Progenitor cell of endocrine pancreas (in vitro differentiated cells): Measurements from ENCODE around the gene INSC. TPM values are rescaled to one million over a fixed set of nuclear protein-coding genes. Genes with fewer than 3 reads are reported as not detected.

Experiments
- DNase-seq: peaks from one replicate; pipeline ENCODE4 v3.0.0; 2021; ENCODE audit warnings: low spot score; ENCODE audit not compliant: unreplicated experiment
- H3K27ac Mint-ChIP-seq: 2 replicates; pipeline ENCODE4 v1.8.0; 2021; ENCODE audit warnings: mild to moderate bottlenecking, moderate library complexity, mixed read lengths
- H3K27me3 Mint-ChIP-seq: 2 replicates; pipeline ENCODE4 v1.8.0; 2021; ENCODE audit warnings: mixed read lengths
- H3K36me3 Mint-ChIP-seq: 2 replicates; pipeline ENCODE4 v1.8.0; 2022; ENCODE audit warnings: mixed read lengths; ENCODE audit not compliant: insufficient read depth
- H3K4me1 Mint-ChIP-seq: 2 replicates; pipeline ENCODE4 v1.8.0; 2021; ENCODE audit warnings: low read depth, mixed read lengths
- H3K4me3 Mint-ChIP-seq: 2 replicates; pipeline ENCODE4 v1.8.0; 2021; ENCODE audit warnings: low read depth, mild to moderate bottlenecking, moderate library complexity, mixed read lengths
- H3K9me3 Mint-ChIP-seq: 2 replicates; pipeline ENCODE4 v1.8.0; 2021; ENCODE audit warnings: low read depth, mixed read lengths
- total RNA-seq: library from RNA; stranded (reverse); gene quantifications from 2 replicates; pipeline ENCODE4 v1.2.1, GENCODE V29; 2021
- TF ChIP-seq, protein P1 (sequence below): fragments of 200-600 bp; sonication (generic); IDR thresholded peaks from one replicate; pipeline ENCODE4 v1.5.0; 2021; ENCODE audit warnings: antibody characterized with exemption, mild to moderate bottlenecking; ENCODE audit not compliant: unreplicated experiment

INSC gene
- total RNA-seq, 1 donor from 2014 or later: not detected

DNA sequence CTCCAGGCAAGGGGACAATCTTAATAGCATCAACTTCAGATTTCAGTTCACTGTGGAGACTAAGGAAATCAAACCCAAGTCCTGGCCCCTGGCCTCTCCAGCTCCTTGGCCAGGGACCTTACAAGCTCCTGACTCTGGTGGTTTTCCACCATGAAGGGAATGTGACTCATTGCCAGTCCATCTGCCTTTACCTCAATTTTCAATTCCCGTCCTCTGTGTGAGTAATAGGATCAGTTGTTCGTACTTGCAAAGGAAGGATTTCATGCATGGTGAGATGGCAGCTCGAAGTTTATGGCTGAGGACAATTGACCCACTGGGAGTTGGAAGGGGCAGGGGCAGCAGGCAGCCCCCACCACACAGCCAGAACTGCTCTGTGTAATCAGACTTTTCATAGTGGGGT lies 42.5 kb downstream of the INSC start:
- H3K4me3 Mint-ChIP-seq: no peak overlapping the region
- H3K36me3 Mint-ChIP-seq: no peaks in the 10 kb centered on the region
- TF ChIP-seq, protein P1, sequence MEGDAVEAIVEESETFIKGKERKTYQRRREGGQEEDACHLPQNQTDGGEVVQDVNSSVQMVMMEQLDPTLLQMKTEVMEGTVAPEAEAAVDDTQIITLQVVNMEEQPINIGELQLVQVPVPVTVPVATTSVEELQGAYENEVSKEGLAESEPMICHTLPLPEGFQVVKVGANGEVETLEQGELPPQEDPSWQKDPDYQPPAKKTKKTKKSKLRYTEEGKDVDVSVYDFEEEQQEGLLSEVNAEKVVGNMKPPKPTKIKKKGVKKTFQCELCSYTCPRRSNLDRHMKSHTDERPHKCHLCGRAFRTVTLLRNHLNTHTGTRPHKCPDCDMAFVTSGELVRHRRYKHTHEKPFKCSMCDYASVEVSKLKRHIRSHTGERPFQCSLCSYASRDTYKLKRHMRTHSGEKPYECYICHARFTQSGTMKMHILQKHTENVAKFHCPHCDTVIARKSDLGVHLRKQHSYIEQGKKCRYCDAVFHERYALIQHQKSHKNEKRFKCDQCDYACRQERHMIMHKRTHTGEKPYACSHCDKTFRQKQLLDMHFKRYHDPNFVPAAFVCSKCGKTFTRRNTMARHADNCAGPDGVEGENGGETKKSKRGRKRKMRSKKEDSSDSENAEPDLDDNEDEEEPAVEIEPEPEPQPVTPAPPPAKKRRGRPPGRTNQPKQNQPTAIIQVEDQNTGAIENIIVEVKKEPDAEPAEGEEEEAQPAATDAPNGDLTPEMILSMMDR: no peak
- no peak for DNase-seq
- no peak overlapping the region for H3K27ac Mint-ChIP-seq
- H3K27me3 Mint-ChIP-seq: no peaks in the 10 kb centered on the region
- no peaks in the 10 kb centered on the region for H3K4me1 Mint-ChIP-seq
- H3K9me3 Mint-ChIP-seq: no peaks in the 10 kb centered on the region

DNA sequence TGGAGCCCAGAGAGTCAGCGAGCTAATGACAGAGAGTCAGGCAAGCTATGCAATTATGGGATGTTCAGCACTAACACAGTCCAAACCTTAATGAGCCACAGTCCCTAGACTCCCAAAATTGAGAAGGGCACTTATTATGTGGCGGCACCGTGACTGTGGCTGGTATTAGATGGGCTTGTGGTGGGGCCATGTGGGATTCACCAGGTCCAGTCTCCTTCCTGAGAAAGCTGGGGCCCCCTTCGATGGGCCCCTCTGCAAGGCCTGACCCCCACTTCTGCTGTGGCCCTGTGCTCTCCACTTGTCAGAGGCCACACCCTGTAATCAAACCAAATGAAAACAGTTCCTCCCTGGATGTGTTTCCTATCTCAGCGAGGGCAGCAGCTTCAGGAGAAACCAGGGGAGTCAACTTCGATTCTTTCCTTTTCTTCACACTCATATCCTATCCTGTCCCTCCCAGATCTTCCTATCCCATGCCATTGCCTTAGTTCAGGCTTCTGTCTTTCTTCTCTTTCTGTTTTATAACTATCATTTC lies 42.9 kb downstream of the INSC start:
- TF ChIP-seq, protein P1: no peak
- no peak overlapping the region for H3K4me3 Mint-ChIP-seq
- H3K27me3 Mint-ChIP-seq: no peaks in the 10 kb centered on the region
- H3K36me3 Mint-ChIP-seq: no peaks in the 10 kb centered on the region
- H3K27ac Mint-ChIP-seq: no peak overlapping the region
- H3K4me1 Mint-ChIP-seq: no peaks in the 10 kb centered on the region
- no peak for DNase-seq
- no peaks in the 10 kb centered on the region for H3K9me3 Mint-ChIP-seq

DNA sequence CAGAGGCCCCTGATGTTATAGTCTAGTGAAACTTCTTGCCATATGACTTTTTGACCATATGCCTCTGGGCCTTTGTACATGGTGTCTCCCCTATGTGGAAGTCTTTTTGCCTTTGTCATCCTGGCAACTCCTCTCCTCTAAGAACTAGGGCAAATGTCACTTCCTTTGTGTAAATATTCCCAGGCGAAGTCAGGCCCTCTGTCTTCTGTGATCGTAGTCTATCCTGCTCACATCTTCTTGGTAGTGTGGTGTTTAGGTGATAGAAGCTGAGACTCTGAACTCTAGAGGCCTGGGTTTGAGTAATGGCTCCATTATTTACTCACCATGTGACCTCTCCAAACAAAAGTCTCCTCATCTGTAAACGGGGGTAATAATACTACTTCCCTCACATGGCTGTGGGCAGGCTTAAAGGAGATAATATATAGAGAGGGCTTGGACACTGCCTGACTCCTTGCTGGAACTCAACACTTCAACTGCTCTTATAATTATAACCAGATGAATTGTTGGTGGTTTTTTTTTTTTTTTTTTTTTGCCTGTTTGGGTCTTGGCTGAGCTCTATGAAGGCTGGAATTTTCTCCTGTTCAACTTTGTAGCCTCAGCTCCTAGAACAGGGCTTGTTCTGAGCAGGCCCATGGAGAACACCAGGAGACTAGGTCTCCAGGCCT lies 43.8 kb downstream of the INSC start:
- Mint-ChIP-seq H3K4me1 (no peaks in the 10 kb centered on the region), H3K27ac (no peak overlapping the region), H3K9me3 (no peaks in the 10 kb centered on the region), H3K4me3 (no peak overlapping the region), H3K27me3 (no peaks in the 10 kb centered on the region), H3K36me3 (no peaks in the 10 kb centered on the region)
- TF ChIP-seq, protein P1: no peak
- no peak for DNase-seq

DNA sequence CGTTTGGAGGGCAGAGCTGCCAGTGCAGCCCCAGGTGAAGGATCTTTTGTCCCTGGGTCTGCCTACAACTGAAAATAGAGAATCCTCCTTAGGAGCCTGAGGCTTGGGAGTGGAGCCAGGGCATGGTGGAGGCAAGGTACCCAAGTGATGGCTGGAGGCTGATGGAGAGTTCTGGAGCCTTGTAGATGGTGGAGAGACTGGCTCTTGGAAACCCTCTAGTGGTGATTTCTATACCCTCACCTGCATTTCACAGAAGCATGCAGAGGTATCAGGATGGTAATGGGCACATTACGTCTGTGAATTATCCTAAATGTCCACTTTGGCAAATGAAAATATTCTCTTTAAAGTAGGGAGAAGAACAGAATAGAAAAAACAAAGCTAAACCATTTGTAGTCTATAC lies 44.4 kb downstream of the INSC start:
- no peaks in the 10 kb centered on the region for H3K9me3 Mint-ChIP-seq
- H3K36me3 Mint-ChIP-seq: no peaks in the 10 kb centered on the region
- H3K27ac Mint-ChIP-seq: no peak overlapping the region
- H3K4me3 Mint-ChIP-seq: no peak overlapping the region
- no peak for DNase-seq
- TF ChIP-seq, protein P1: peak; percentile 57
- H3K4me1 Mint-ChIP-seq: no peaks in the 10 kb centered on the region
- H3K27me3 Mint-ChIP-seq: no peaks in the 10 kb centered on the region

DNA sequence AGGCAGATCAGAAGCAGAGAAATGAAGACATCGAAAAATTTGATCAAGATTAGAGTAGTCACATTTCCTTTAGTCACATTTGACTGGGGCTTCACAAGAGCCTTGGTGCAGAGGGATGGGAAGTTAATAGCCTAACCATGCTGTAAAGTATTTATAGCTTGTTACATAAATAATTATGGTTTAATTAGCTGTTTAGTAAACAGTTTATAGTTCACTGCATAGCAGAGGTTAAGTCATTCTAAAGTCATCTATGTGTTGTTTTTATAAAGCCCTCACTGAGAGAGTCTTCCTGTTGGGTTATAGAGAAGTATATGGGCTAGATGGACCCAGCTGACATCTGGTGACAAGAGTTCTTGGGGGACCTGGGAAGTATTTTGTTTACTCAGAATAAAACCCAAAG lies 47.1 kb downstream of the INSC start:
- Mint-ChIP-seq H3K27ac (no peak overlapping the region), H3K9me3 (no peaks in the 10 kb centered on the region), H3K27me3 (no peaks in the 10 kb centered on the region)

More for the DNA sequence above, 47.1 kb downstream of the INSC start:
- TF ChIP-seq, protein P1: no peak
- H3K4me3 Mint-ChIP-seq: no peak overlapping the region
- DNase-seq: no peak
- no peaks in the 10 kb centered on the region for H3K4me1 Mint-ChIP-seq
- no peaks in the 10 kb centered on the region for H3K36me3 Mint-ChIP-seq
